ENCODE data around the gene PTPN14. TPM values are rescaled to one million over a fixed set of nuclear protein-coding genes. Genes with fewer than 3 reads are reported as not detected.

The PTPN14 gene
- total and polyA plus RNA-seq, 2 experiments from 2014 or later: 18.7 to 70.2 TPM

DNA sequence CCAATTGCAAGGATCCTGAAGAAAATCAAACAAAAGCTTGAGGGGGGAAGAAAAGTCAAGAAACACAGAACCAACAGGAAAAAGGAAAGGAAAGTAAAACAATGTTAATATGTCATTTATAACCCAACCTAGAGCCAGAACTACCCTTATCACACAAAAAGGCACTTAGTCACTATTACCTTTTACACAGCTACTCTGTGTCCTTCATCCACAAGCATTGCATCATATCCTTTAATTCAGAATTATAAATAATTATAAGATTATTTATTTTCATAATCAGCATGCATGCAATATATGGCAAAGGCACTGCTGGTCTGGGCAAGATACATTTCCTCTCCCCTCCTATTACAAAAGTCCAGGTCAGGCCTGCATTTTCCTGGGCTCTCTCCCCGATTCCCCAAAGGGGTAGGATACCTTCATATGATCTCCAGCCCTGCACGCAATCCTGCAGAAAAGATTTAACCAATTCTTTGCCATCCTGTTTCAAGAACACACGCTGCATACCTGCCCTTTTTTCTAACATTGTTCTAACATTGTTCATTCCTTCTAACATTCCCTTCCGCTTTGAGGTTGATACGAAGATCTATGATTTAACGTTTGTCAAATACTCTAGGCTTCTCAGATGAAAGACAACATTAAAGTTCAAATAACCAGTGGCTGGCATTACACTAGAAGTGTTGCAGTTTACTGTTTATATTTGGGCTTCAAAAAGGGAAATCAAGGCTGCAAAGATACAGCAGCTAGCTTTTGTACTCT lies 4.3 kb downstream of the PTPN14 start:
- Histone ChIP-seq H3K4me2 (peak overlapping the region; percentile 85), H3K27ac (ENCODE audit: low read depth) (no peak overlapping the region), H3K36me3 (ENCODE audit: insufficient read depth) (no peaks in the 10 kb centered on the region), H3K9me2 (ENCODE audit: insufficient read depth) (no peaks in the 10 kb centered on the region), H2AFZ (no peak overlapping the region), H4K20me1 (replicated peaks; ENCODE audit: insufficient read depth) (peaks cover 27% of the 10 kb centered on the region), H3K27me3 (ENCODE audit: insufficient read depth) (no peaks in the 10 kb centered on the region), H3F3A (replicated peaks; ENCODE audit: low read depth) (no peaks in the 10 kb centered on the region), H3K79me2 (replicated peaks; ENCODE audit: insufficient read depth) (peaks cover 90% of the 10 kb centered on the region), H3K4me3 (no peak overlapping the region), H3K4me1 (ENCODE audit: insufficient read depth) (peaks cover 46% of the 10 kb centered on the region)
- TF ChIP-seq, protein P1, sequence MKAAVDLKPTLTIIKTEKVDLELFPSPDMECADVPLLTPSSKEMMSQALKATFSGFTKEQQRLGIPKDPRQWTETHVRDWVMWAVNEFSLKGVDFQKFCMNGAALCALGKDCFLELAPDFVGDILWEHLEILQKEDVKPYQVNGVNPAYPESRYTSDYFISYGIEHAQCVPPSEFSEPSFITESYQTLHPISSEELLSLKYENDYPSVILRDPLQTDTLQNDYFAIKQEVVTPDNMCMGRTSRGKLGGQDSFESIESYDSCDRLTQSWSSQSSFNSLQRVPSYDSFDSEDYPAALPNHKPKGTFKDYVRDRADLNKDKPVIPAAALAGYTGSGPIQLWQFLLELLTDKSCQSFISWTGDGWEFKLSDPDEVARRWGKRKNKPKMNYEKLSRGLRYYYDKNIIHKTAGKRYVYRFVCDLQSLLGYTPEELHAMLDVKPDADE (IDR thresholded peaks at IDR 0.05): no peak
- TF ChIP-seq ZNF114 (CRISPR knock-in tag; IDR thresholded peaks at IDR 0.05) (no peak), JUNB (IDR thresholded peaks at IDR 0.05; ENCODE audit: unreplicated experiment) (no peak), NANOG (IDR thresholded peaks at IDR 0.05; ENCODE audit: borderline replicate concordance) (no peak), CREB1 (CRISPR knock-in tag; IDR thresholded peaks at IDR 0.05; ENCODE audit: low read depth) (no peak), EZH2 (IDR thresholded peaks at IDR 0.05; ENCODE audit: low read depth, unreplicated experiment) (no peak), ZNF331 (CRISPR knock-in tag; IDR thresholded peaks at IDR 0.05; ENCODE audit: low read depth) (no peak), POLR2AphosphoS5 (IDR thresholded peaks at IDR 0.05; ENCODE audit: low read depth) (no peak), EZH2phosphoT487 (IDR thresholded peaks at IDR 0.05; ENCODE audit: unreplicated experiment) (no peak), STAT1 (IDR thresholded peaks at IDR 0.05; ENCODE audit: unreplicated experiment) (no peak)
- TF ChIP-seq, protein P2, sequence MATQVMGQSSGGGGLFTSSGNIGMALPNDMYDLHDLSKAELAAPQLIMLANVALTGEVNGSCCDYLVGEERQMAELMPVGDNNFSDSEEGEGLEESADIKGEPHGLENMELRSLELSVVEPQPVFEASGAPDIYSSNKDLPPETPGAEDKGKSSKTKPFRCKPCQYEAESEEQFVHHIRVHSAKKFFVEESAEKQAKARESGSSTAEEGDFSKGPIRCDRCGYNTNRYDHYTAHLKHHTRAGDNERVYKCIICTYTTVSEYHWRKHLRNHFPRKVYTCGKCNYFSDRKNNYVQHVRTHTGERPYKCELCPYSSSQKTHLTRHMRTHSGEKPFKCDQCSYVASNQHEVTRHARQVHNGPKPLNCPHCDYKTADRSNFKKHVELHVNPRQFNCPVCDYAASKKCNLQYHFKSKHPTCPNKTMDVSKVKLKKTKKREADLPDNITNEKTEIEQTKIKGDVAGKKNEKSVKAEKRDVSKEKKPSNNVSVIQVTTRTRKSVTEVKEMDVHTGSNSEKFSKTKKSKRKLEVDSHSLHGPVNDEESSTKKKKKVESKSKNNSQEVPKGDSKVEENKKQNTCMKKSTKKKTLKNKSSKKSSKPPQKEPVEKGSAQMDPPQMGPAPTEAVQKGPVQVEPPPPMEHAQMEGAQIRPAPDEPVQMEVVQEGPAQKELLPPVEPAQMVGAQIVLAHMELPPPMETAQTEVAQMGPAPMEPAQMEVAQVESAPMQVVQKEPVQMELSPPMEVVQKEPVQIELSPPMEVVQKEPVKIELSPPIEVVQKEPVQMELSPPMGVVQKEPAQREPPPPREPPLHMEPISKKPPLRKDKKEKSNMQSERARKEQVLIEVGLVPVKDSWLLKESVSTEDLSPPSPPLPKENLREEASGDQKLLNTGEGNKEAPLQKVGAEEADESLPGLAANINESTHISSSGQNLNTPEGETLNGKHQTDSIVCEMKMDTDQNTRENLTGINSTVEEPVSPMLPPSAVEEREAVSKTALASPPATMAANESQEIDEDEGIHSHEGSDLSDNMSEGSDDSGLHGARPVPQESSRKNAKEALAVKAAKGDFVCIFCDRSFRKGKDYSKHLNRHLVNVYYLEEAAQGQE (IDR thresholded peaks at IDR 0.05; ENCODE audit: unreplicated experiment): no peak
- TF ChIP-seq, protein P3, sequence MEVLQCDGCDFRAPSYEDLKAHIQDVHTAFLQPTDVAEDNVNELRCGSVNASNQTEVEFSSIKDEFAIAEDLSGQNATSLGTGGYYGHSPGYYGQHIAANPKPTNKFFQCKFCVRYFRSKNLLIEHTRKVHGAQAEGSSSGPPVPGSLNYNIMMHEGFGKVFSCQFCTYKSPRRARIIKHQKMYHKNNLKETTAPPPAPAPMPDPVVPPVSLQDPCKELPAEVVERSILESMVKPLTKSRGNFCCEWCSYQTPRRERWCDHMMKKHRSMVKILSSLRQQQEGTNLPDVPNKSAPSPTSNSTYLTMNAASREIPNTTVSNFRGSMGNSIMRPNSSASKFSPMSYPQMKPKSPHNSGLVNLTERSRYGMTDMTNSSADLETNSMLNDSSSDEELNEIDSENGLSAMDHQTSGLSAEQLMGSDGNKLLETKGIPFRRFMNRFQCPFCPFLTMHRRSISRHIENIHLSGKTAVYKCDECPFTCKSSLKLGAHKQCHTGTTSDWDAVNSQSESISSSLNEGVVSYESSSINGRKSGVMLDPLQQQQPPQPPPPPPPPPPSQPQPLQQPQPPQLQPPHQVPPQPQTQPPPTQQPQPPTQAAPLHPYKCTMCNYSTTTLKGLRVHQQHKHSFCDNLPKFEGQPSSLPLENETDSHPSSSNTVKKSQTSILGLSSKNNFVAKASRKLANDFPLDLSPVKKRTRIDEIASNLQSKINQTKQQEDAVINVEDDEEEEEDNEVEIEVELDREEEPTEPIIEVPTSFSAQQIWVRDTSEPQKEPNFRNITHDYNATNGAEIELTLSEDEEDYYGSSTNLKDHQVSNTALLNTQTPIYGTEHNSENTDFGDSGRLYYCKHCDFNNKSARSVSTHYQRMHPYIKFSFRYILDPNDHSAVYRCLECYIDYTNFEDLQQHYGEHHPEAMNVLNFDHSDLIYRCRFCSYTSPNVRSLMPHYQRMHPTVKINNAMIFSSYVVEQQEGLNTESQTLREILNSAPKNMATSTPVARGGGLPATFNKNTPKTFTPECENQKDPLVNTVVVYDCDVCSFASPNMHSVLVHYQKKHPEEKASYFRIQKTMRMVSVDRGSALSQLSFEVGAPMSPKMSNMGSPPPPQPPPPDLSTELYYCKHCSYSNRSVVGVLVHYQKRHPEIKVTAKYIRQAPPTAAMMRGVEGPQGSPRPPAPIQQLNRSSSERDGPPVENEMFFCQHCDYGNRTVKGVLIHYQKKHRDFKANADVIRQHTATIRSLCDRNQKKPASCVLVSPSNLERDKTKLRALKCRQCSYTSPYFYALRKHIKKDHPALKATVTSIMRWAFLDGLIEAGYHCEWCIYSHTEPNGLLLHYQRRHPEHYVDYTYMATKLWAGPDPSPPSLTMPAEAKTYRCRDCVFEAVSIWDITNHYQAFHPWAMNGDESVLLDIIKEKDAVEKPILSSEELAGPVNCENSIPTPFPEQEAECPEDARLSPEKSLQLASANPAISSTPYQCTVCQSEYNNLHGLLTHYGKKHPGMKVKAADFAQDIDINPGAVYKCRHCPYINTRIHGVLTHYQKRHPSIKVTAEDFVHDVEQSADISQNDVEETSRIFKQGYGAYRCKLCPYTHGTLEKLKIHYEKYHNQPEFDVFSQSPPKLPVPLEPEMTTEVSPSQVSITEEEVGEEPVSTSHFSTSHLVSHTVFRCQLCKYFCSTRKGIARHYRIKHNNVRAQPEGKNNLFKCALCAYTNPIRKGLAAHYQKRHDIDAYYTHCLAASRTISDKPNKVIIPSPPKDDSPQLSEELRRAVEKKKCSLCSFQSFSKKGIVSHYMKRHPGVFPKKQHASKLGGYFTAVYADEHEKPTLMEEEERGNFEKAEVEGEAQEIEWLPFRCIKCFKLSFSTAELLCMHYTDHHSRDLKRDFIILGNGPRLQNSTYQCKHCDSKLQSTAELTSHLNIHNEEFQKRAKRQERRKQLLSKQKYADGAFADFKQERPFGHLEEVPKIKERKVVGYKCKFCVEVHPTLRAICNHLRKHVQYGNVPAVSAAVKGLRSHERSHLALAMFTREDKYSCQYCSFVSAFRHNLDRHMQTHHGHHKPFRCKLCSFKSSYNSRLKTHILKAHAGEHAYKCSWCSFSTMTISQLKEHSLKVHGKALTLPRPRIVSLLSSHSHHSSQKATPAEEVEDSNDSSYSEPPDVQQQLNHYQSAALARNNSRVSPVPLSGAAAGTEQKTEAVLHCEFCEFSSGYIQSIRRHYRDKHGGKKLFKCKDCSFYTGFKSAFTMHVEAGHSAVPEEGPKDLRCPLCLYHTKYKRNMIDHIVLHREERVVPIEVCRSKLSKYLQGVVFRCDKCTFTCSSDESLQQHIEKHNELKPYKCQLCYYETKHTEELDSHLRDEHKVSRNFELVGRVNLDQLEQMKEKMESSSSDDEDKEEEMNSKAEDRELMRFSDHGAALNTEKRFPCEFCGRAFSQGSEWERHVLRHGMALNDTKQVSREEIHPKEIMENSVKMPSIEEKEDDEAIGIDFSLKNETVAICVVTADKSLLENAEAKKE (CRISPR knock-in tag; IDR thresholded peaks at IDR 0.05): no peak
- TF ChIP-seq, protein P4, sequence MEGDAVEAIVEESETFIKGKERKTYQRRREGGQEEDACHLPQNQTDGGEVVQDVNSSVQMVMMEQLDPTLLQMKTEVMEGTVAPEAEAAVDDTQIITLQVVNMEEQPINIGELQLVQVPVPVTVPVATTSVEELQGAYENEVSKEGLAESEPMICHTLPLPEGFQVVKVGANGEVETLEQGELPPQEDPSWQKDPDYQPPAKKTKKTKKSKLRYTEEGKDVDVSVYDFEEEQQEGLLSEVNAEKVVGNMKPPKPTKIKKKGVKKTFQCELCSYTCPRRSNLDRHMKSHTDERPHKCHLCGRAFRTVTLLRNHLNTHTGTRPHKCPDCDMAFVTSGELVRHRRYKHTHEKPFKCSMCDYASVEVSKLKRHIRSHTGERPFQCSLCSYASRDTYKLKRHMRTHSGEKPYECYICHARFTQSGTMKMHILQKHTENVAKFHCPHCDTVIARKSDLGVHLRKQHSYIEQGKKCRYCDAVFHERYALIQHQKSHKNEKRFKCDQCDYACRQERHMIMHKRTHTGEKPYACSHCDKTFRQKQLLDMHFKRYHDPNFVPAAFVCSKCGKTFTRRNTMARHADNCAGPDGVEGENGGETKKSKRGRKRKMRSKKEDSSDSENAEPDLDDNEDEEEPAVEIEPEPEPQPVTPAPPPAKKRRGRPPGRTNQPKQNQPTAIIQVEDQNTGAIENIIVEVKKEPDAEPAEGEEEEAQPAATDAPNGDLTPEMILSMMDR (conservative IDR thresholded peaks at IDR 0.05; ENCODE audit: low read depth in 2 of 2): no peak
- Mint-ChIP-seq H3K4me1 (peaks cover 46% of the 10 kb centered on the region), H3K9me3 (no peaks in the 10 kb centered on the region), H3K4me3 (no peak overlapping the region; the same call in 2 of the 3 replicates), H3K36me3 (ENCODE audit: low read depth) (no peaks in the 10 kb centered on the region), H3K27me3 (ENCODE audit: insufficient read depth, low read depth, poor library complexity) (peaks cover 17% of the 10 kb centered on the region), H3K27ac (no peak overlapping the region)
- ATAC-seq: no peak
- no peak for DNase-seq (ENCODE audit: low spot score)

Data from GM23338 (cell line).